Breast epithelium (tissue), 4 donors: ENCODE results near the gene AGMAT. TPM values are rescaled to one million over a fixed set of nuclear protein-coding genes. Genes with fewer than 3 reads are reported as not detected.

ENCODE experiments used
- DNase-seq, 2 donors: peaks; one replicate each; pipeline ENCODE4 v3.0.0-alpha.2; 2019; ENCODE audit warnings: low spot score in 2 of 2
- H3K27ac ChIP-seq, 2 donors: fragments of 200-600 bp; sonication (generic) in 1 of 2; one replicate each; pipeline ENCODE4 v1.5.1; 2016 to 2019; ENCODE audit warnings: mild to moderate bottlenecking in 1 of 2
- H3K27me3 ChIP-seq, 2 donors: fragments of 200-600 bp; sonication (generic) in 1 of 2; one replicate each; pipeline versions ENCODE4 v1.5.1 to v1.6.0; 2017 to 2019; ENCODE audit warnings: control low read depth in 1 of 2, mild to moderate bottlenecking in 1 of 2
- H3K36me3 ChIP-seq: fragments of 200-600 bp; one replicate; pipeline ENCODE4 v1.5.1; 2019
- H3K4me1 ChIP-seq, 2 donors: fragments of 200-600 bp; sonication (generic); one replicate each; pipeline ENCODE4 v1.5.1; 2016 to 2019; ENCODE audit warnings: control low read depth in 1 of 2
- H3K4me3 ChIP-seq, 3 donors: fragments of 200-600 bp; sonication (generic); 1 replicate in 2 of 3; 2 replicates in 1 of 3; pipeline ENCODE4 v1.5.1; 2016 to 2019; ENCODE audit warnings: mild to moderate bottlenecking in 3 of 3, moderate library complexity in 2 of 3
- H3K9me3 ChIP-seq, 2 donors: fragments of 200-600 bp; sonication (generic) in 1 of 2; one replicate each; pipeline ENCODE4 v1.5.1; 2016 to 2019; ENCODE audit warnings: control low read depth in 1 of 2
- POLR2A ChIP-seq: fragments of 450-650 bp; IDR thresholded peaks from one replicate; pipeline ENCODE4 v1.6.1; 2016; ENCODE audit warnings: antibody characterized with exemption, mild to moderate bottlenecking, moderate library complexity
- POLR2AphosphoS5 ChIP-seq, 3 donors: sonication (generic); formaldehyde crosslinking; IDR thresholded peaks; one replicate each; pipeline ENCODE4 v1.6.1; 2017; ENCODE audit warnings: antibody characterized with exemption in 3 of 3
- intact Hi-C: fragments of 100-400 bp; cut with DNase I; formaldehyde crosslinking; loops from one replicate; pipeline ENCODE4 v1.15.1; 2023; ENCODE audit warnings: low total_unique reads
- total RNA-seq, 3 donors: library from RNA; depleted of rRNA; stranded (reverse); fragments of >200 nt; gene quantifications; one replicate each; pipeline ENCODE4 v1.1.0, GENCODE V29; 2016
- TF ChIP-seq, protein P1 (sequence below), 3 donors: fragments of 450-650 bp; IDR thresholded peaks; one replicate each; pipeline ENCODE4 v1.5.1; 2016 to 2017; ENCODE audit warnings: antibody characterized with exemption in 3 of 3, mild to moderate bottlenecking in 3 of 3, moderate library complexity in 3 of 3

Gene AGMAT, protein sequence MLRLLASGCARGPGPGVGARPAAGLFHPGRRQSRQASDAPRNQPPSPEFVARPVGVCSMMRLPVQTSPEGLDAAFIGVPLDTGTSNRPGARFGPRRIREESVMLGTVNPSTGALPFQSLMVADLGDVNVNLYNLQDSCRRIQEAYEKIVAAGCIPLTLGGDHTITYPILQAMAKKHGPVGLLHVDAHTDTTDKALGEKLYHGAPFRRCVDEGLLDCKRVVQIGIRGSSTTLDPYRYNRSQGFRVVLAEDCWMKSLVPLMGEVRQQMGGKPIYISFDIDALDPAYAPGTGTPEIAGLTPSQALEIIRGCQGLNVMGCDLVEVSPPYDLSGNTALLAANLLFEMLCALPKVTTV
- total RNA-seq: under 1 TPM; 0.29 to 0.33 (median 0.32) TPM

DNA sequence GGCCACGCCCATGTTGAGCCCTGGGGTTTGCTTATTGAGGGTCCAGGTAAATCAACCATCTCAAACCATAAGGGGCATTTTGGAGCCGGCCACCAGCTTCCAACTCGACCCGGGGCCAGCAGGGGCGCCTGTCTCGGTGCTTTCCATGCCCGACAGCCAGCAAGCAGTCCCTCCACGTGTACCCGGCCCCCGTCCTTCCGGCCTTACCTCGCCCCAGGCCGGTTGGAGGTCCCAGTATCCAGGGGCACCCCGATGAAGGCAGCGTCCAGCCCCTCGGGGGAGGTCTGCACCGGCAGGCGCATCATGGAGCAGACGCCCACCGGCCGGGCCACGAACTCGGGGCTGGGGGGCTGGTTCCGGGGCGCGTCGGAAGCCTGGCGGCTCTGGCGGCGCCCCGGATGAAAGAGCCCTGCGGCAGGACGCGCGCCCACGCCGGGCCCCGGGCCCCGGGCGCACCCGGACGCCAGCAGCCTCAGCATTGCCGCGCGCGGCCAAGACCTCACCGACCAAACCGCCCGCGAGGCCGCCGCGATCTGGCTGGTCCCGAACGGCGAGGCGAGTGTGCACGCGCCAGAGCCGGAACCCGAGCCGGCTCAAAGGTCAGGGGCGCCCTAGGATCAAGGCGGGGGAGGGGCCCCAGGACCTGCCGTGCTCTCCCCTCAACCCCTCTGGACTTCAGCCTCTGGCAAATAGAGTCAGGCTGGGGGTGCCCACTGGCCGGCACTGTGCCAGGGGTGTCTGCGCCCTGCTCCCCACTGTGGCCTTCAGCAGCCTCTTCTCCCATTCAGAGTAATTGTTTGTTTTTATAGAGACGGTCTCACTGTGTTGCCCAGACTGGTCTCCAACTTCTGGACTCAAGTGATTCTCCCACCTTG lies at the start of gene AGMAT:
Gene AGMAT (minus strand): TSS at position 563 of the 875 bp plus-strand sequence. CDS start 84 bp downstream, at position 479.
- Histone ChIP-seq H3K27me3 (no peaks in the 10 kb centered on the region), H3K36me3 (no peaks in the 10 kb centered on the region), H3K27ac (no peak within 1 kb of the TSS), H3K4me1 (peaks cover 0 to 3% of the 10 kb centered on the region in 2 donors), H3K4me3 (peak within 1 kb of the TSS; percentile 34 to 72 (median 57)), H3K9me3 (no peaks in the 10 kb centered on the region)
- peak in 1 of 2 donors; percentile 59 for DNase-seq
- intact Hi-C loops: no loop called here
- TF ChIP-seq, protein P1, sequence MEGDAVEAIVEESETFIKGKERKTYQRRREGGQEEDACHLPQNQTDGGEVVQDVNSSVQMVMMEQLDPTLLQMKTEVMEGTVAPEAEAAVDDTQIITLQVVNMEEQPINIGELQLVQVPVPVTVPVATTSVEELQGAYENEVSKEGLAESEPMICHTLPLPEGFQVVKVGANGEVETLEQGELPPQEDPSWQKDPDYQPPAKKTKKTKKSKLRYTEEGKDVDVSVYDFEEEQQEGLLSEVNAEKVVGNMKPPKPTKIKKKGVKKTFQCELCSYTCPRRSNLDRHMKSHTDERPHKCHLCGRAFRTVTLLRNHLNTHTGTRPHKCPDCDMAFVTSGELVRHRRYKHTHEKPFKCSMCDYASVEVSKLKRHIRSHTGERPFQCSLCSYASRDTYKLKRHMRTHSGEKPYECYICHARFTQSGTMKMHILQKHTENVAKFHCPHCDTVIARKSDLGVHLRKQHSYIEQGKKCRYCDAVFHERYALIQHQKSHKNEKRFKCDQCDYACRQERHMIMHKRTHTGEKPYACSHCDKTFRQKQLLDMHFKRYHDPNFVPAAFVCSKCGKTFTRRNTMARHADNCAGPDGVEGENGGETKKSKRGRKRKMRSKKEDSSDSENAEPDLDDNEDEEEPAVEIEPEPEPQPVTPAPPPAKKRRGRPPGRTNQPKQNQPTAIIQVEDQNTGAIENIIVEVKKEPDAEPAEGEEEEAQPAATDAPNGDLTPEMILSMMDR (IDR thresholded peaks at IDR 0.05): peak in 1 of 3 donors; percentile 32
- TF ChIP-seq POLR2AphosphoS5 (IDR thresholded peaks at IDR 0.05): no peak
- TF ChIP-seq POLR2A: no peak

DNA sequence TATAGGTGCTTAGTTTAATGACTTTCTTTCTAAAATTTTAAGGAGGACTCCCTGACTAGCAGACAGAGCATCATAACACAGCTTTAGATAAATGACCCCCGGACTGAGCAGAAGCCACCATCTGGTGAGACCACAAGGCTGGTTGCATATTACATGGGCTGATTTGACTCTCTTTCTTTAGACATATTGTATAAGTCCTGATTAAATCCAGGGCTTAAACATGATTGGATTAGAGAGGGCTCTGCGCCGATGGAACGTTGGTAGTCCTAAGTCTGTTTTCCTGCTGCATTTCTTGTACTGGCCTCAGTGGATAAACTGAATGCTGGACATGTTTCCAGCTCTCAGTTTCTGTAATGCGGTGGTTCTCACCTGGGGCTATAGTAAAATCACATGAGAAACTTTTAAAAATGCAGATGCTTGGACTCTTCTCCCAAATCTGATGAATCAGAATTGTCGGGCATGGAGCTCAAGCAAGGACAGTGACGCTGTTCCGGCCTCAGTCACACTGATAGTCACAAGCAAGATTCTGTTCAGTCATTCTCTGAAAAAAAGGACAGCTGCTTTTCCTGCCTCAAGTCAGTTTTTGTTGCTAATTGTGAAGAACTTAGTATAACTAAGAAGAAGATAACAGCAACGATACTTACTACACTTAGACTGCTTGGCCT lies 49.0 kb upstream of the AGMAT start:
- intact Hi-C loops: no loop called here
- Histone ChIP-seq H3K27ac (no peak overlapping the region), H3K27me3 (no peaks in the 10 kb centered on the region), H3K4me1 (no peaks in the 10 kb centered on the region), H3K36me3 (peaks cover 12% of the 10 kb centered on the region), H3K9me3 (no peaks in the 10 kb centered on the region), H3K4me3 (no peak overlapping the region)
- DNase-seq: no peak
- TF ChIP-seq, protein P1 (IDR thresholded peaks at IDR 0.05): no peak
- no peak for TF ChIP-seq POLR2A
- no peak for TF ChIP-seq POLR2AphosphoS5 (IDR thresholded peaks at IDR 0.05)

DNA sequence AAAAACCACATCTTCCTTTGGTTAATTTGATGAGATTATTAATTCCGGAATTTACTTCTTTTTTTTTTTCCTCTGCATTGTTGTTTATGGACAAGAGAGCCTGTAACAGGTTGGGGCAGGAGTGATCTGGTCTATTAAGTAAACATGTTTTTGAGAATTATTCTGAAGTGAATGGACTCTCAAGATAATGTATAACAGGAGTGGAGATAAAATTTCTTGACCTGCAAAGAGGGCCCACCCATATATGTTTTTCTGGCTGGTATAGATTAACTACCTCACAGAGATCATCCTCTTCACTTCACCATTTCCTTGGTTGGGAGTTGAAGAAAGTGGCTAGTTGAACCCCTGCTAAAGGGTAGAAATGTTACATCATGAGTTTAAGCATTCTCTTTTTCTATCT lies 43.2 kb upstream of the AGMAT start:
- intact Hi-C loops: no loop called here
- Histone ChIP-seq H3K4me3 (no peak overlapping the region), H3K27ac (peak overlapping the region in 1 of 2 donors; percentile 3), H3K9me3 (no peaks in the 10 kb centered on the region), H3K36me3 (peaks cover 4% of the 10 kb centered on the region), H3K4me1 (peaks cover 0 to 6% of the 10 kb centered on the region in 2 donors), H3K27me3 (no peaks in the 10 kb centered on the region)
- TF ChIP-seq POLR2A (no peak), POLR2AphosphoS5 (IDR thresholded peaks at IDR 0.05) (no peak)
- TF ChIP-seq, protein P1 (IDR thresholded peaks at IDR 0.05): no peak
- no peak for DNase-seq

DNA sequence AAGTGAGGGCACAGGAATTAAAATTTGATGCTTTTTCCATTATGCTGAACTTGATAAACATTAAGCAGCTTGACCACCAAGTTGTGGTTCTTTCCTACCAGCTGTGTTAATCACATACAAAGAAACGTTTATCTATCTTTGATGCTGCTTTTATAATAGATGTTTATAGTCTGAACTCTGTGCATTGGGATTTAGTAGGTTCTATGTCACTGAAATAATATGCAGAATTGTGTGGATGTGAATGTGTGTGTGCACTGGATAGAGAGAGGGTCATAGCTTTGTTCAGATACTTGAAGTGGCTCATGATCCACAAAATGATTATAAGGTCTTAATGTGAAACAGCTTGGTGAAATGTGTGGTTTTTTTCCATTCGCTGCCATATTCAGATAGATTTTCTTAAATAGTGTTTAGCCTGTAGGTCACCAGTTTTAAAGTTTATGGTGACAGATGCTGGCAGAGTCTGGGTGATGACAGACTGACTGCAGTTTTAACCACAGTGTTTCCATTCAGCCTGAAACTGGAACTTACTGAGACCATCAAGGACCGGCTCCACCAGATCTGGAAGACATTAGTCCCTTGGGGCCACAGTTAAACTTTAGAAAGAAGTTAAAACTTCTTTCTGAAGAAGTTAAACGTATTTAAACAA lies 42.6 kb upstream of the AGMAT start:
- intact Hi-C loops: loop anchor here (2.0 kb wide), 1 partner anchor 17 kb away; no protein-coding TSS in a partner anchor
- Histone ChIP-seq H3K27ac (peak overlapping the region in 1 of 2 donors; percentile 3), H3K27me3 (no peaks in the 10 kb centered on the region), H3K4me3 (no peak overlapping the region), H3K36me3 (peaks cover 4% of the 10 kb centered on the region), H3K4me1 (peaks cover 0 to 8% of the 10 kb centered on the region in 2 donors), H3K9me3 (no peaks in the 10 kb centered on the region)
- no peak for TF ChIP-seq POLR2A
- TF ChIP-seq, protein P1 (IDR thresholded peaks at IDR 0.05): no peak
- no peak for TF ChIP-seq POLR2AphosphoS5 (IDR thresholded peaks at IDR 0.05)
- no peak for DNase-seq
